ENCODE results near the gene ATAD3A. TPM values are rescaled to one million over a fixed set of nuclear protein-coding genes. Genes with fewer than 3 reads are reported as not detected.

Gene ATAD3A
- total RNA-seq, 2 experiments from 2014 or later = 17.0 to 19.5 TPM

DNA sequence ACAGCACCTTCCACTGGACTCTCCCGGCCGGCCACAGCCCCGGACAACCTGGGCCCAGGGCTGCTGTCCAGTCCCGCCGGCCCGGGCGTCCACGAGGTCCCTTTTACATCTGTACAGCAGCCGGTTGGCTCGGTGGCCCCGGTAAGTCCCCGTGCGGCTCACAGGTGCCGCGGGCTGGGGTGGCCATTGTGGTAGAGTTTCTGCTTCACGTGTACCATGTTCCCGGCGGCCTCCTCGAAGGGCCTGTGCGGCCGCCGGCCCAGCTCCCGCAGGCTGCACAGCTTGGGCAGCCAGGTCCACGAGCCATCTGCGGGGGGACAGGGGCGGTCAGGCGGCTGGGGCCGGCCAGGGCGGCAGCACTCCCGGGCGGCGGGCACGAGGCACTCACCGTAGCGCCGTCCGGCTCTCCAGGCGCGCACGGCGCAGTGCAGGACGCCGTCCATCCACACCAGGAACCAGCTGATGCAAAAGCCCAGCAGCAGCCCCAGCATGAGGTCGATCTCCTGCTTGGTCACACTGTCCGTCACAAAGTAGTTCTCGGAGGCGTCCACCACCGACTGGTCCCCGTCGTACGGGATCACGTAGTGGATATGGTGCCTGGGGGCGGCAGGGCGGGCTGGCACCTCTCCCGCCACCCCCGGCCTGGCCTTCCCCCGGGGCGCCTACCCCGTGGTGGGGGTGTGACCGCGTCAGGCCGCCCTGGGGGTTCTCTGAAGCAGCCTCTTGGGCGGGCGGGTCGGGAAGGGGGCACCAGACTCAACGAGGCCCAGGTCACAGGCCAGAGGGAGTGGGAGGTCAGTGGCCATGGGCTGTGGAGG is 23.4 kb downstream of the ATAD3A start:
- peaks cover 0 to 13% of the 10 kb centered on the region in 2 experiments for H3K9me3 ChIP-seq (ENCODE audit: control insufficient read depth in 1 of 2, insufficient read depth in 1 of 2, low read length in 2 of 2)
- Mint-ChIP-seq H3K27me3 (no peaks in the 10 kb centered on the region), H3K4me1 (ENCODE audit: low read depth) (no peaks in the 10 kb centered on the region), H3K27ac (no peak overlapping the region), H3K4me3 (no peak overlapping the region), H3K9me3 (peaks cover 4% of the 10 kb centered on the region), H3K36me3 (ENCODE audit: low read depth) (peaks cover 7% of the 10 kb centered on the region)
- ATAC-seq (ENCODE audit: poor library complexity) (no peak), DNase-seq (peak in 1 of 14 experiments; percentile 26)
- intact Hi-C loops (cut with DNase I, micrococcal nuclease) = loop anchor here in 1 of 2 experiments (2.0 kb wide), 1 partner anchor 41 kb away; no protein-coding TSS in a partner anchor
- no peaks in the 10 kb centered on the region for H3K27me3 ChIP-seq (ENCODE audit: control insufficient read depth in 1 of 2, insufficient read depth in 2 of 2, low read length in 2 of 2)
- peaks cover 3% of the 10 kb centered on the region for H3K36me3 ChIP-seq (ENCODE audit: insufficient read depth, low read length)
- H3K4me3 ChIP-seq (ENCODE audit: low read length) = no peak overlapping the region
- TF ChIP-seq, protein P1, sequence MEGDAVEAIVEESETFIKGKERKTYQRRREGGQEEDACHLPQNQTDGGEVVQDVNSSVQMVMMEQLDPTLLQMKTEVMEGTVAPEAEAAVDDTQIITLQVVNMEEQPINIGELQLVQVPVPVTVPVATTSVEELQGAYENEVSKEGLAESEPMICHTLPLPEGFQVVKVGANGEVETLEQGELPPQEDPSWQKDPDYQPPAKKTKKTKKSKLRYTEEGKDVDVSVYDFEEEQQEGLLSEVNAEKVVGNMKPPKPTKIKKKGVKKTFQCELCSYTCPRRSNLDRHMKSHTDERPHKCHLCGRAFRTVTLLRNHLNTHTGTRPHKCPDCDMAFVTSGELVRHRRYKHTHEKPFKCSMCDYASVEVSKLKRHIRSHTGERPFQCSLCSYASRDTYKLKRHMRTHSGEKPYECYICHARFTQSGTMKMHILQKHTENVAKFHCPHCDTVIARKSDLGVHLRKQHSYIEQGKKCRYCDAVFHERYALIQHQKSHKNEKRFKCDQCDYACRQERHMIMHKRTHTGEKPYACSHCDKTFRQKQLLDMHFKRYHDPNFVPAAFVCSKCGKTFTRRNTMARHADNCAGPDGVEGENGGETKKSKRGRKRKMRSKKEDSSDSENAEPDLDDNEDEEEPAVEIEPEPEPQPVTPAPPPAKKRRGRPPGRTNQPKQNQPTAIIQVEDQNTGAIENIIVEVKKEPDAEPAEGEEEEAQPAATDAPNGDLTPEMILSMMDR (IDR thresholded peaks at IDR 0.05) = no peak
- ChIA-PET CTCF (no interaction called here), POLR2A (interaction anchor here (0.6 kb wide), 1 partner anchor 79 kb away, joined by 3 read pairs; no protein-coding TSS in a partner anchor)
- H3K27ac ChIP-seq (ENCODE audit: low read depth in 1 of 2, low read length in 2 of 2) = no peak overlapping the region
- H3K4me1 ChIP-seq (ENCODE audit: insufficient read depth, low read length) = peaks cover 9% of the 10 kb centered on the region

DNA sequence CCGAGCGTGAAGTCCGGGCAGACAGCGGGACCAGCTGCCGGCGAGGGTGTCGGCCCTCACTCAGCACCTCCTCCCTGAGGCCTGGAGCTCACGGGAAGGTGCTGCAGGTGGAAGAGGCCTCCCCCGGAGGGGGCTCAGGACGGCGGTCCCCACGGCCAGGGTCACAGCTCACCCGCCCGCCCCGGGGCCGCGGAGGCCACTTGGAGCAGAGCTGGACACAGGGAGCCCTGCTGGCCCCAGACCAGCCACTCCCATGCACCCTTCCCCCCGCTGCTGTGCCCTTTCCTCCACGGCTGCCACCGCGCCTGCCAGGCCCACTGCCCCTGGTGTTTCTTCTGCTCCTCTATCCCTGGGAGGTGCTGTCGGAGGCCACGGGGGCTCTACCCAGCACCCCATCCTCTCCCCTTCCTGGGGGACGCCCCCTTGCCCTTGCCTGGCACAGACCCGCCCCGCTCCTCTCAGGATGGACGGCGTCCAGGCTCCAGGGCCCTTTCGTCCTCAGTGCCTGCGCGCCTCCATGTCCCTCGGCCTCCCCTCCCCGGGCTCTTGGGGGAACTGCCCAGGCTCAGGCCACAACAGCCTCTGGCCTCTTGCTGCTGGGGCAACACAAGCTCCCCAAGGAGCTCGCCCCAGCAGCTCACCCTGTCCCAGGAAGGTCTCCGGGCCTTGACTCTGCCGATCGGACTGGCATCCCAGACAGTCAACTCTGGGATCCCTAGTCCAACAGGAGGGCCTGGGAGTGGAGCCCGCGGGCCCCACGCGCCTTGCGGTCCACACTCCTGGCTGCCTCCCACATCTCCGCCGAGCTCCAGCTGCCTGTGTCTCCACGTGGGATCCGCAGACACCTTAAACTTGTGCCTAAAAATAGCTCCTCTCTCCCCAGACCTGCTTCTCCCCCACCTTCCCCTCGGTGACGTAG is 24.3 kb downstream of the ATAD3A start:
- peaks cover 7% of the 10 kb centered on the region for H3K36me3 Mint-ChIP-seq (ENCODE audit: low read depth)
- POLR2A ChIA-PET = no interaction called here
- DNase-seq = peak in 1 of 14 experiments; percentile 32
- peaks cover 4% of the 10 kb centered on the region for H3K9me3 Mint-ChIP-seq
- no peak overlapping the region for H3K4me3 ChIP-seq (ENCODE audit: low read length)
- TF ChIP-seq, protein P1 (IDR thresholded peaks at IDR 0.05) = no peak
- no peaks in the 10 kb centered on the region for H3K27me3 Mint-ChIP-seq
- peaks cover 5% of the 10 kb centered on the region for H3K36me3 ChIP-seq (ENCODE audit: insufficient read depth, low read length)
- H3K4me1 Mint-ChIP-seq (ENCODE audit: low read depth) = no peaks in the 10 kb centered on the region
- H3K4me3 Mint-ChIP-seq = no peak overlapping the region
- CTCF ChIA-PET = no interaction called here
- peaks cover 0 to 9% of the 10 kb centered on the region in 2 experiments for H3K9me3 ChIP-seq (ENCODE audit: control insufficient read depth in 1 of 2, insufficient read depth in 1 of 2, low read length in 2 of 2)
- no peak overlapping the region for H3K27ac Mint-ChIP-seq
- intact Hi-C loops (cut with DNase I, micrococcal nuclease) = no loop called here
- no peaks in the 10 kb centered on the region for H3K27me3 ChIP-seq (ENCODE audit: control insufficient read depth in 1 of 2, insufficient read depth in 2 of 2, low read length in 2 of 2)
- no peak overlapping the region for H3K27ac ChIP-seq (ENCODE audit: low read depth in 1 of 2, low read length in 2 of 2)
- no peak for ATAC-seq (ENCODE audit: poor library complexity)
- H3K4me1 ChIP-seq (ENCODE audit: insufficient read depth, low read length) = peaks cover 17% of the 10 kb centered on the region

DNA sequence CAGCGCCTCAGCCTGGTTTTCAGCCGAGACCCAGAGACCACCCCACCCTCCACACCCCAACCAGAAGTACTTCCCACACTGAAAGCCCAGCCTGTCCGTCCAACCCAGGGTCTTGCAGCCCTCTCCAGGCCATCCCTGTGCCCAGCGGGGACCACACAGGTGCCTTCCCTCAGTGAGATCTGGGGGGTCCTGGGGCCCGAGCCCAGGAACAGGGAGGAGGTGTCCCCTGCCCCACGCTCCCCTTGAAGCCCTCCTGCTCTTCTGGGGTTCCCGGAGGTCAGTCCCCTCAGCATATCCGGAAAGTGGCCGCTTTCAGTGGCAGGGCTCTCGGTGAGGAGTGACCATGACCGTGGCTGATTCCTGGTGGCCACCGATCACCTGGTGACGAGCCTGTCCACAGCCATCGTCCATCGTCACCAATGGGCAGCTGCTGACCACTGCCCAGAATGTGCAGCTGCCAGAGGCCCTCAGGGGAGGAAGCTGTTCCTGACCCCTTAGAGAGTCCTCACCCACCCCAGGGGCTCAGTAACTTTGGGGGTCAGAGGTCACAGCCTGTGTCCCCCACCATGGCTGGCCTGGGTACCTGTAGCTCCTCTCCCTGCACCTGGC is 25.1 kb downstream of the ATAD3A start:
- ATAC-seq (ENCODE audit: poor library complexity) = no peak

More for the DNA sequence above, 25.1 kb downstream of the ATAD3A start:
- H3K4me3 ChIP-seq (ENCODE audit: low read length) = no peak overlapping the region
- POLR2A ChIA-PET = no interaction called here
- H3K27me3 ChIP-seq (ENCODE audit: control insufficient read depth in 1 of 2, insufficient read depth in 2 of 2, low read length in 2 of 2) = no peaks in the 10 kb centered on the region
- TF ChIP-seq, protein P1 (IDR thresholded peaks at IDR 0.05) = no peak
- peaks cover 17% of the 10 kb centered on the region for H3K4me1 ChIP-seq (ENCODE audit: insufficient read depth, low read length)
- H3K27ac ChIP-seq (ENCODE audit: low read depth in 1 of 2, low read length in 2 of 2) = no peak overlapping the region
- Mint-ChIP-seq H3K4me1 (ENCODE audit: low read depth) (peaks cover 5% of the 10 kb centered on the region), H3K27ac (no peak overlapping the region), H3K27me3 (no peaks in the 10 kb centered on the region), H3K4me3 (no peak overlapping the region), H3K36me3 (ENCODE audit: low read depth) (peaks cover 10% of the 10 kb centered on the region), H3K9me3 (peaks cover 2% of the 10 kb centered on the region)
- no peak for DNase-seq
- peaks cover 0 to 7% of the 10 kb centered on the region in 2 experiments for H3K9me3 ChIP-seq (ENCODE audit: control insufficient read depth in 1 of 2, insufficient read depth in 1 of 2, low read length in 2 of 2)
- CTCF ChIA-PET = no interaction called here
- intact Hi-C loops (cut with DNase I, micrococcal nuclease) = no loop called here
- H3K36me3 ChIP-seq (ENCODE audit: insufficient read depth, low read length) = peaks cover 13% of the 10 kb centered on the region

Data from CD4-positive, alpha-beta T cell (primary cell).